Spleen (tissue), 11 donors: Measurements from ENCODE around the gene RSPO4. TPM values are rescaled to one million over a fixed set of nuclear protein-coding genes. Genes with fewer than 3 reads are reported as not detected.

Source experiments
- DNase-seq: peaks from one replicate; pipeline ENCODE4 v3.0.0-alpha.2; 2020
- H3K27ac ChIP-seq, 8 donors: fragments of 200-600 bp; sonication (generic) in 7 of 8; 1 replicate in 4 of 8; 2 replicates in 4 of 8; pipeline versions ENCODE4 v1.5.0 to v1.8.0; 2016 to 2021; ENCODE audit warnings: inconsistent platforms in 4 of 8, mild to moderate bottlenecking in 4 of 8, moderate library complexity in 1 of 8
- H3K27me3 ChIP-seq, 7 donors: fragments of 200-600 bp; sonication (generic) in 6 of 7; replicated peaks in 1 of 7; 1 replicate in 4 of 7; 2 replicates in 3 of 7; pipeline versions ENCODE4 v1.5.0 to v1.8.0; 2016 to 2021; ENCODE audit warnings: inconsistent platforms in 3 of 7, mild to moderate bottlenecking in 1 of 7
- H3K36me3 ChIP-seq, 6 donors: fragments of 200-600 bp; sonication (generic) in 5 of 6; 1 replicate in 4 of 6; 2 replicates in 2 of 6; pipeline versions ENCODE4 v1.5.0 to v1.8.0; 2016 to 2021; ENCODE audit warnings: inconsistent platforms in 2 of 6
- H3K4me1 ChIP-seq, 6 donors: fragments of 200-600 bp; sonication (generic) in 5 of 6; 1 replicate in 3 of 6; 2 replicates in 3 of 6; pipeline versions ENCODE4 v1.5.0 to v1.8.0; 2016 to 2021; ENCODE audit warnings: inconsistent platforms in 3 of 6
- H3K4me3 ChIP-seq, 8 donors: fragments of 200-600 bp; sonication (generic) in 7 of 8; 1 replicate in 4 of 8; 2 replicates in 4 of 8; pipeline versions ENCODE4 v1.5.0 to v1.8.0; 2016 to 2021; ENCODE audit warnings: inconsistent platforms in 4 of 8, mild to moderate bottlenecking in 4 of 8, moderate library complexity in 2 of 8
- H3K9me3 ChIP-seq, 8 donors: fragments of 200-600 bp; sonication (generic) in 7 of 8; 1 replicate in 4 of 8; 2 replicates in 4 of 8; pipeline versions ENCODE4 v1.5.0 to v1.8.0; 2016 to 2021; ENCODE audit warnings: inconsistent platforms in 4 of 8
- CTCF ChIP-seq, 11 experiments: fragments of 200-600 bp in 7 of 11; fragments of 450-650 bp in 4 of 11; sonication (generic) in 4 of 11; IDR thresholded peaks in 8 of 11; conservative IDR thresholded peaks in 3 of 11; 1 replicate in 7 of 11; 2 replicates in 4 of 11; pipeline versions ENCODE4 v1.4.0 to v1.8.0; 2016 to 2021; ENCODE audit warnings: antibody characterized with exemption in 11 of 11, inconsistent platforms in 4 of 11, mild to moderate bottlenecking in 1 of 11
- POLR2A ChIP-seq, 3 donors: fragments of 450-650 bp; IDR thresholded peaks; one replicate each; pipeline ENCODE4 v1.5.1; 2017; ENCODE audit warnings: antibody characterized with exemption in 3 of 3, mild to moderate bottlenecking in 1 of 3
- POLR2AphosphoS5 ChIP-seq, 3 donors: sonication (generic); formaldehyde crosslinking; IDR thresholded peaks; one replicate each; pipeline ENCODE4 v1.5.1; 2017; ENCODE audit warnings: antibody characterized with exemption in 3 of 3
- WGBS, 5 donors: extraction: QIAGEN DNeasy Blood & Tissue Kit in 3 of 5; methylation state at CpG; one replicate each; pipeline versions ENCODE4 v1.1.5 to v1.1.7; 2013 to 2018; 5-methylcytosine and 5-hydroxymethylcytosine counted together
- intact Hi-C: fragments of 100-400 bp; cut with DNase I; formaldehyde crosslinking; loops from one replicate; pipeline ENCODE4 v1.15.0; 2023; ENCODE audit warnings: low total_unique reads
- polyA plus RNA-seq, 3 donors: library from polyadenylated mRNA; stranded (reverse); fragments of 200-250 nt; gene quantifications; one replicate each; pipeline ENCODE4 v1.2.1, GENCODE V29; 2013
- total RNA-seq, 7 donors: library from RNA; depleted of rRNA in 3 of 7; stranded (reverse); fragments of >200 nt in 3 of 7; fragmentation: NEBNext Ultra II Directional in 4 of 7; extraction: Animal tissue kit (Norgen Biotek cat#: 25700) in 4 of 7; gene quantifications; one replicate each; pipeline versions ENCODE4 v1.1.0 to v1.2.1, GENCODE V29; 2016 to 2021
- donor health status: healthy with polysubstance abuse.
- donor health status: DM: no; HTN: no; CAD: no; lungs with moderate emphysema.
- donor health status: DM: no; HTN: no; CAD: no.
- donor health status: Bipolar disorder and iron deficiency.
- donor health status: healthy.
- donor health status: DM: no; HTN: no; CAD: no.
- donor health status: DM: yes; HTN: yes; CAD: no.

Gene RSPO4
- total and polyA plus RNA-seq, 10 donors = 0.02 to 0.32 (median 0.14) TPM; not detected in 6

GRCh38 chr20:1005452-1006027 lies 3.4 kb upstream of the RSPO4 start:
- H3K36me3 ChIP-seq = no peaks in the 10 kb centered on the region
- TF ChIP-seq CTCF (IDR thresholded peaks at IDR 0.05 in 8 of 11, conservative IDR thresholded peaks at IDR 0.05 in 3 of 11) = no peak
- no peak for TF ChIP-seq POLR2AphosphoS5 (IDR thresholded peaks at IDR 0.05)
- TF ChIP-seq POLR2A (IDR thresholded peaks at IDR 0.05) = no peak
- H3K4me3 ChIP-seq = no peak overlapping the region
- intact Hi-C loops = no loop called here
- H3K4me1 ChIP-seq = peaks cover 0 to 9% (median 3%) of the 10 kb centered on the region in 6 donors
- 41 to 47% (median 44%) methylated on average over 5 of the region's 5 CpGs for WGBS, 5 donors
- H3K27ac ChIP-seq = no peak overlapping the region
- peaks cover 0 to 66% (median 33%) of the 10 kb centered on the region in 7 donors for H3K27me3 ChIP-seq
- DNase-seq = no peak
- H3K9me3 ChIP-seq = no peaks in the 10 kb centered on the region

DNA sequence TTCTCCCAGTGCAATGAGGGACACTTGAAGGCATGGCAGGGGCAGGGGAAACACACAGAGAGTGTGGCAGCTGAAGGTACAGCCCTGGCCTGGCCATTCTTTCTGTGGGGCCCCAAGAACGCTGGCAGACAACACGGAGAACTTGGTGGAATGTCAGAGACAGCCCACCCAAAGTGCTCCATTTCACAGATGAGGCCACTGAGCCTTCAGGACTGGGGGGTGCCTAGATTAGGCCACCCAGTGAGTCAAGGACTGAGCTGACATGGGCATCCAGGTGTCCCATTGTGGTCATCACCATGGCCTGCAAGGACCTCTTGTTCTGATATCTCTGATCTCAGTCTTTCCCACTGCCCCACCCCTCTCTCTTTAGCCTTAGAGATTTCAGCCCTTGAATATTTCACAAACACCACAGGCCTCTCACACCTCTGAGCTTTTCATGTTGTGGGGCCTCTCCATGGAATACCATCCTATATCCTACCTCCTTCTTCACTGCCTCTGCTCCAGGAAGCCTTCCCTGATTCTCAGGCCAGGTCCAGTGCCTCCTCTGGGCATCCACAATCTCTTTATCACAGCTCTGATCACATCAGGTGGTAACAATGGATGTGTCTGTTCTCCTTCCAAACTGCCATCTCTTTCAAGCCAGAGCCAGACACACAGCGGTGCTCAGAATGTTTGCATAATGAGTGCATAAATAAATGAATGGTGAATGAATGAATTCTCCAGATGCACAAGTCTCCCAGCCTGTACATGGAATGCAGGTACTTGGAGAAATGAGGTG lies 2.0 kb upstream of the RSPO4 start:
- DNase-seq = no peak
- Histone ChIP-seq H3K36me3 (no peaks in the 10 kb centered on the region), H3K27me3 (peaks cover 0 to 80% (median 33%) of the 10 kb centered on the region in 7 donors), H3K9me3 (no peaks in the 10 kb centered on the region), H3K4me3 (no peak overlapping the region), H3K4me1 (peaks cover 0 to 9% (median 3%) of the 10 kb centered on the region in 6 donors), H3K27ac (no peak overlapping the region)
- TF ChIP-seq CTCF (IDR thresholded peaks at IDR 0.05 in 8 of 11, conservative IDR thresholded peaks at IDR 0.05 in 3 of 11) (no peak), POLR2A (IDR thresholded peaks at IDR 0.05) (no peak), POLR2AphosphoS5 (IDR thresholded peaks at IDR 0.05) (no peak)
- 76 to 98% (median 84%) methylated on average over 3 of the region's 3 CpGs for WGBS, 5 donors
- intact Hi-C loops = no loop called here

- no peaks in the 10 kb centered on the region for H3K36me3 ChIP-seq
- DNase-seq = no peak
- no peak overlapping the region for H3K4me3 ChIP-seq
- no peak overlapping the region for H3K27ac ChIP-seq
- WGBS, 5 donors = 17 to 27% (median 21%) methylated on average over 12 of the region's 12 CpGs
- peaks cover 0 to 9% (median 3%) of the 10 kb centered on the region in 6 donors for H3K4me1 ChIP-seq
- H3K9me3 ChIP-seq = no peaks in the 10 kb centered on the region
- TF ChIP-seq POLR2A (IDR thresholded peaks at IDR 0.05) (no peak), CTCF (IDR thresholded peaks at IDR 0.05 in 8 of 11, conservative IDR thresholded peaks at IDR 0.05 in 3 of 11) (no peak)
- H3K27me3 ChIP-seq = peaks cover 0 to 80% (median 33%) of the 10 kb centered on the region in 7 donors
- intact Hi-C loops = no loop called here
Observed at GRCh38 chr20:1002682-1003561, 811 bp upstream of the RSPO4 start.
